ENCODE data around the gene MACF1.

- no peak for TF ChIP-seq POLR2A (IDR thresholded peaks at IDR 0.05)
- no peak for TF ChIP-seq CTCF (IDR thresholded peaks at IDR 0.05)
Observed at GRCh38 chr1:39368045-39368444, 163.6 kb downstream of the MACF1 start.

All from uterus (tissue), 2 donors.